GF-D8 (cell line): ENCODE data around the gene SLC26A9.

ENCODE experiments used
- DNase-seq: peaks from one replicate; lab custom pipeline; 2025; lab: John Stamatoyannopoulos, UW

The SLC26A9 gene

GRCh38 chr1:205972491-205973168 lies 29.4 kb upstream of the SLC26A9 start:
- DNase-seq = no peak

- DNase-seq = no peak
Measured at GRCh38 chr1:205972081-205972480, 28.8 kb upstream of the SLC26A9 start.

GRCh38 chr1:205971082-205971481 lies 27.8 kb upstream of the SLC26A9 start:
- DNase-seq = no peak

- no peak for DNase-seq
Measured at GRCh38 chr1:205970486-205970885, 27.2 kb upstream of the SLC26A9 start.

GRCh38 chr1:205969229-205969628 lies 26.0 kb upstream of the SLC26A9 start:
- DNase-seq = no peak

GRCh38 chr1:205967554-205968335 lies 24.5 kb upstream of the SLC26A9 start:
- no peak for DNase-seq

- DNase-seq = no peak
Measured at GRCh38 chr1:205965036-205965884, 22.0 kb upstream of the SLC26A9 start.

GRCh38 chr1:205963352-205964155 lies 20.3 kb upstream of the SLC26A9 start:
- DNase-seq = no peak

- no peak for DNase-seq
Measured at GRCh38 chr1:205962821-205963221, 19.6 kb upstream of the SLC26A9 start.

GRCh38 chr1:205961991-205962820 lies 18.9 kb upstream of the SLC26A9 start:
- DNase-seq = no peak

GRCh38 chr1:205961405-205961804 lies 18.1 kb upstream of the SLC26A9 start:
- no peak for DNase-seq

GRCh38 chr1:205959789-205960188 lies 16.5 kb upstream of the SLC26A9 start:
- no peak for DNase-seq

GRCh38 chr1:205955499-205955898 lies 12.2 kb upstream of the SLC26A9 start:
- DNase-seq = no peak

- DNase-seq = no peak
Measured at GRCh38 chr1:205954819-205955404, 11.7 kb upstream of the SLC26A9 start.

- no peak for DNase-seq
Measured at GRCh38 chr1:205951746-205952145, 8.5 kb upstream of the SLC26A9 start.

GRCh38 chr1:205950826-205951549 lies 7.7 kb upstream of the SLC26A9 start:
- no peak for DNase-seq

GRCh38 chr1:205950280-205950679 lies 7.0 kb upstream of the SLC26A9 start:
- DNase-seq = no peak

GRCh38 chr1:205949753-205950152 lies 6.5 kb upstream of the SLC26A9 start:
- DNase-seq = no peak

GRCh38 chr1:205948886-205949285 lies 5.6 kb upstream of the SLC26A9 start:
- DNase-seq = no peak

GRCh38 chr1:205948039-205948438 lies 4.8 kb upstream of the SLC26A9 start:
- DNase-seq = no peak
